Liver (tissue), 9 donors: Measurements from ENCODE around the gene IPO9. TPM values are rescaled to one million over a fixed set of nuclear protein-coding genes. Genes with fewer than 3 reads are reported as not detected.

Experiments used
- DNase-seq: peaks from one replicate; pipeline ENCODE4 v3.0.0-alpha.2; 2017; ENCODE audit warnings: low spot score
- H3K27ac ChIP-seq, 2 donors: one replicate each; pipeline ENCODE4 v1.7.0; 2013; ENCODE audit warnings: inconsistent platforms in 2 of 2, low read length in 2 of 2, control low read depth in 1 of 2, low read depth in 1 of 2, mild to moderate bottlenecking in 1 of 2
- H3K27me3 ChIP-seq, 4 donors: one replicate each; pipeline versions ENCODE4 v1.6.1 to v1.7.0; 2013; ENCODE audit warnings: low read length in 3 of 4, inconsistent platforms in 1 of 4, mild to moderate bottlenecking in 1 of 4, moderate library complexity in 1 of 4; ENCODE audit not compliant: control insufficient read depth in 4 of 4, insufficient read depth in 4 of 4
- H3K36me3 ChIP-seq, 4 donors: one replicate each; pipeline versions ENCODE4 v1.6.1 to v1.7.0; 2013; ENCODE audit warnings: low read length in 3 of 4, mild to moderate bottlenecking in 3 of 4, low read depth in 1 of 4, moderate library complexity in 1 of 4; ENCODE audit not compliant: control insufficient read depth in 4 of 4, insufficient read depth in 3 of 4
- H3K4me1 ChIP-seq, 4 donors: one replicate each; pipeline versions ENCODE4 v1.6.1 to v1.7.0; 2013; ENCODE audit warnings: low read length in 3 of 4, mild to moderate bottlenecking in 3 of 4, moderate library complexity in 1 of 4; ENCODE audit not compliant: control insufficient read depth in 4 of 4, insufficient read depth in 4 of 4
- H3K4me3 ChIP-seq, 3 donors: one replicate each; pipeline versions ENCODE4 v1.6.1 to v1.7.0; 2013; ENCODE audit warnings: low read length in 3 of 3, control low read depth in 1 of 3, low read depth in 1 of 3, mild to moderate bottlenecking in 1 of 3
- H3K9ac ChIP-seq, 2 donors: one replicate each; pipeline ENCODE4 v1.7.0; 2013; ENCODE audit warnings: low read length in 2 of 2, mild to moderate bottlenecking in 2 of 2, moderate library complexity in 2 of 2, control low read depth in 1 of 2, low read depth in 1 of 2
- H3K9me3 ChIP-seq, 4 donors: one replicate each; pipeline versions ENCODE4 v1.6.1 to v1.7.0; 2013; ENCODE audit warnings: low read length in 3 of 4; ENCODE audit not compliant: control insufficient read depth in 4 of 4
- ATF3 ChIP-seq: IDR thresholded peaks from 2 replicates; pipeline ENCODE4 v1.6.1; 2016; ENCODE audit warnings: antibody characterized with exemption
- CTCF ChIP-seq: fragments of 150-350 bp; IDR thresholded peaks from 2 replicates; pipeline ENCODE4 v1.5.1; 2017; ENCODE audit warnings: improper control_type of control experiment, low read depth, low read length; ENCODE audit not compliant: missing input control
- EGR1 ChIP-seq, 2 donors: IDR thresholded peaks; 2 replicates each; pipeline ENCODE4 v1.6.1; 2016 to 2018; ENCODE audit warnings: antibody characterized with exemption in 2 of 2, low read depth in 2 of 2
- FOXA1 ChIP-seq: IDR thresholded peaks from 2 replicates; pipeline ENCODE4 v1.6.1; 2016; ENCODE audit warnings: antibody characterized with exemption
- FOXA2 ChIP-seq: IDR thresholded peaks from 2 replicates; pipeline ENCODE4 v1.6.1; 2016; ENCODE audit warnings: antibody characterized with exemption
- GABPA ChIP-seq, 2 donors: IDR thresholded peaks in 1 of 2; conservative IDR thresholded peaks in 1 of 2; 2 replicates each; pipeline ENCODE4 v1.6.1; 2016; ENCODE audit warnings: antibody characterized with exemption in 2 of 2, mild to moderate bottlenecking in 1 of 2, moderate library complexity in 1 of 2
- HNF4A ChIP-seq, 2 donors: conservative IDR thresholded peaks; 2 replicates each; pipeline ENCODE4 v1.6.1; 2016; ENCODE audit warnings: antibody characterized with exemption in 2 of 2, mild to moderate bottlenecking in 2 of 2
- HNF4G ChIP-seq: IDR thresholded peaks from 2 replicates; pipeline ENCODE4 v1.6.1; 2016; ENCODE audit warnings: antibody characterized with exemption
- JUND ChIP-seq, 2 donors: IDR thresholded peaks; 2 replicates each; pipeline ENCODE4 v1.6.1; 2016; ENCODE audit warnings: antibody characterized with exemption in 2 of 2
- MAX ChIP-seq: IDR thresholded peaks from 2 replicates; pipeline ENCODE4 v1.6.1; 2016; ENCODE audit warnings: antibody characterized with exemption
- NR2F2 ChIP-seq: IDR thresholded peaks from 2 replicates; pipeline ENCODE4 v1.6.1; 2016; ENCODE audit warnings: antibody characterized with exemption
- RAD21 ChIP-seq, 2 donors: IDR thresholded peaks; 2 replicates each; pipeline ENCODE4 v1.6.1; 2016; ENCODE audit warnings: antibody characterized with exemption in 2 of 2, mild to moderate bottlenecking in 2 of 2
- REST ChIP-seq: IDR thresholded peaks from 2 replicates; pipeline ENCODE4 v1.6.1; 2016; ENCODE audit warnings: antibody characterized with exemption, mild to moderate bottlenecking
- RXRA ChIP-seq, 2 donors: IDR thresholded peaks; 2 replicates each; pipeline ENCODE4 v1.6.1; 2017 to 2018; ENCODE audit warnings: antibody characterized with exemption in 2 of 2, mild to moderate bottlenecking in 1 of 2
- SP1 ChIP-seq: IDR thresholded peaks from 2 replicates; pipeline ENCODE4 v1.6.1; 2018; ENCODE audit warnings: antibody characterized with exemption, mild to moderate bottlenecking
- TAF1 ChIP-seq: conservative IDR thresholded peaks from 2 replicates; pipeline ENCODE4 v1.6.1; 2016; ENCODE audit warnings: antibody characterized with exemption, mild to moderate bottlenecking
- YY1 ChIP-seq: IDR thresholded peaks from 2 replicates; pipeline ENCODE4 v1.6.1; 2016; ENCODE audit warnings: antibody characterized with exemption, mild to moderate bottlenecking
- ZBTB33 ChIP-seq: IDR thresholded peaks from 2 replicates; pipeline ENCODE4 v1.6.1; 2016; ENCODE audit warnings: antibody characterized with exemption
- WGBS: extraction: QIAGEN DNeasy Blood & Tissue Kit; methylation state at CpG from one replicate; pipeline ENCODE4 v1.1.7; 2013; 5-methylcytosine and 5-hydroxymethylcytosine counted together
- polyA plus RNA-seq, 2 donors: library from polyadenylated mRNA; stranded (reverse) in 1 of 2; unstranded in 1 of 2; fragments of 200-250 nt in 1 of 2; fragments of >200 nt in 1 of 2; fragmentation: Nextera tagmentation in 1 of 2; extraction: Ambion mirVana in 1 of 2; gene quantifications; one replicate each; pipeline versions ENCODE4 v1.2.1 to v1.2.3, GENCODE V29; 2013 to 2015
- total RNA-seq, 2 donors: library from RNA; depleted of rRNA; stranded (reverse); fragments of >200 nt; gene quantifications; one replicate each; pipeline ENCODE4 v1.2.3, GENCODE V29; 2014
- donor health status: healthy.
- donor health status: healthy.
- donor health status: healthy.
- donor health status: healthy.
- donor health status: healthy.

IPO9 gene
- total and polyA plus RNA-seq, 4 donors = 6.6 to 22.1 (median 13.6) TPM

GRCh38 chr1:201826830-201827229 is 2.1 kb upstream of the IPO9 start:
- TF ChIP-seq REST (no peak), SP1 (no peak), TAF1 (no peak), JUND (IDR thresholded peaks at IDR 0.05) (no peak), HNF4G (no peak), ATF3 (no peak), RAD21 (IDR thresholded peaks at IDR 0.05) (no peak), GABPA (IDR thresholded peaks at IDR 0.05 in 1 of 2, conservative IDR thresholded peaks at IDR 0.05 in 1 of 2) (no peak), CTCF (no peak), NR2F2 (no peak), EGR1 (IDR thresholded peaks at IDR 0.05; ENCODE audit: low read depth in 2 of 2) (no peak), FOXA2 (no peak), ZBTB33 (no peak), MAX (no peak), YY1 (no peak), RXRA (IDR thresholded peaks at IDR 0.05) (no peak), HNF4A (conservative IDR thresholded peaks at IDR 0.05) (no peak), FOXA1 (no peak)
- H3K36me3 ChIP-seq = no peaks in the 10 kb centered on the region
- H3K9ac ChIP-seq = no peak overlapping the region
- H3K9me3 ChIP-seq = no peaks in the 10 kb centered on the region
- peaks cover 7 to 25% (median 18%) of the 10 kb centered on the region in 4 donors for H3K4me1 ChIP-seq
- no peaks in the 10 kb centered on the region for H3K27me3 ChIP-seq
- no peak overlapping the region for H3K4me3 ChIP-seq
- DNase-seq = no peak
- H3K27ac ChIP-seq = no peak overlapping the region
- WGBS = 93% methylated on average over 4 of the region's 4 CpGs
